ENCODE data around the gene MAGEA2B.
"Not testable (repeated sequence)": the region's sequence is repeated elsewhere in the genome, so short reads cannot be mapped to it uniquely, and the experiment has no call there.

MAGEA2B gene

GRCh38 chrX:152761582-152761981, 47.2 kb downstream of the MAGEA2B start:
- not testable (repeated sequence) for DNase-seq (ENCODE audit: low read depth)

DNA sequence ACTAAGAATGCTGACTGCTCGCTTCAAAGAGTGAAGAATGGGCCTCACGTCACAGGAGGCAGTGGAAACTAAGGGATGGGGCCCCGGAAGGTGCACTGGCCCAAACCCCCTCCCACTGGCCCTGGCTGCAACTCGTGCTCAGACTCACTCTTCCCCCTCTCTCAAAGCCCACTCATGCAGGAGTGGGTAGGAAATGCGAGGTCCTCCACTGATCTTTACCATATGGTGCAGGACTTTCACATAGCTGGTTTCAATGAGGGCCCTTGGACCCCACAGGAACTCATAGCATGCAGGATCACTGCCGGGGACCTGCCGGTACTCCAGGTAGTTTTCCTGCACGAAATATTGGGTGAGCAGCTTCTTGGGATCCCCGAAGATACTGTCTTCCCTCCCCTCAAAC, 52.1 kb downstream of the MAGEA2B start:
- H3K4me3 ChIP-seq (ENCODE audit: low read depth, low read length); DNase-seq (ENCODE audit: low read depth): not testable (repeated sequence)

More at GRCh38 chrX:152761582-152761981, 47.2 kb downstream of the MAGEA2B start:
- not testable (repeated sequence) for H3K4me3 ChIP-seq (ENCODE audit: low read depth, low read length)
